Measurements from ENCODE around the gene NPHP4.

DNA sequence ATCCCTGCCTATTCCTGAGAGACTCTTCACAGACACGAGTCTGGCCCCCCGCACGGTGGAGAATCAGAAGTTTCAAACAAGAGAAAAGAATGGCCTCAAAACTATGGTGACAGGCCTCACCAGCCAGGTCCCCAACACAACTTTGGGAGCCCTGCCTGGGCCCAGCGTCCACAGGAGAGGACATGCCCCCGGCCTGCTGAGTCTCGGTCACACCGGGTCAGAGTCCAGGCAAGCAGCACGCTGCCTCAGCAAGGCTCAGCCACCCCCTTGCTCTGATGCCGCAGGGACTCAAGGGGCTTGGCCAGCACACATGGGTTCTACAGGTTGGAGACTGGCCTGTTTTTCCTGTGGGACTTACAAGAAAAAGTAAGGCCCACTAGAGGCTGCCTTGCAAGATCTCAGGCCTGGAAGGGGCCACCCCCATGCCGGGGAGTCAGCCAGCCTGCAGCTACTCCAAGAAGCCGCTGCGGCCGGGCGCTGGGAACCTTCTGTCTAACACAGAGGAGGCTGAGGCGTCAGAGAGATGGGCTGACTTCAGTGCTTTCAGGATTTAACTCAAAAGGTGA lies 116.8 kb downstream of the NPHP4 start:
- no peak for TF ChIP-seq EZH2 (IDR thresholded peaks at IDR 0.05)
- no peak for TF ChIP-seq POLR2AphosphoS5 (IDR thresholded peaks at IDR 0.05; ENCODE audit: borderline replicate concordance, low read depth, low read length)
- no peak for TF ChIP-seq FOXP2 (optimal IDR thresholded peaks at IDR 0.05; ENCODE audit: control extremely low read depth, extremely low read length, insufficient read depth)

Measured in SK-N-MC (cell line).